ENCODE results near the gene UNC13A.
A peak's percentile ranks its signal among the peaks of the same experiment; 100 is the strongest.
"Not testable (repeated sequence)": the region's sequence is repeated elsewhere in the genome, so short reads cannot be mapped to it uniquely, and the experiment has no call there.

The UNC13A gene

GRCh38 chr19:17607936-17608335 is 80.2 kb downstream of the UNC13A start:
- no peaks in the 10 kb centered on the region for H3K36me3 ChIP-seq (replicated peaks)

GRCh38 chr19:17606590-17607185 is 81.5 kb downstream of the UNC13A start:
- in situ Hi-C loops (cut with MboI; ENCODE audit: low sequenced_read_pairs) = no loop called here
- peak overlapping the region; percentile 32 for H3K4me3 ChIP-seq
- peaks cover 7% of the 10 kb centered on the region for H3K4me1 ChIP-seq
- DNase-seq (ENCODE audit: low spot score in 2 of 2) = peak in 1 of 2 experiments; percentile 22
- H3K9me3 ChIP-seq = no peaks in the 10 kb centered on the region
- H3K27me3 ChIP-seq (ENCODE audit: low read depth) = peaks cover 5% of the 10 kb centered on the region; the same call in 1 of the 2 replicates
- H3K36me3 ChIP-seq (replicated peaks) = no peaks in the 10 kb centered on the region

More at GRCh38 chr19:17607936-17608335, 80.2 kb downstream of the UNC13A start:
- Histone ChIP-seq H3K9me3 (no peaks in the 10 kb centered on the region), H3K4me1 (peaks cover 7% of the 10 kb centered on the region), H3K27me3 (ENCODE audit: low read depth) (peaks cover 3% of the 10 kb centered on the region; the same call in 1 of the 2 replicates), H3K4me3 (no peak overlapping the region)
- in situ Hi-C loops (cut with MboI; ENCODE audit: low sequenced_read_pairs) = no loop called here
- DNase-seq (ENCODE audit: low spot score in 2 of 2) = no peak

GRCh38 chr19:17605761-17606589 is 82.2 kb downstream of the UNC13A start:
- no peaks in the 10 kb centered on the region for H3K36me3 ChIP-seq (replicated peaks)
- H3K27me3 ChIP-seq (ENCODE audit: low read depth) = peaks cover 5% of the 10 kb centered on the region; the same call in 1 of the 2 replicates
- peak; percentile 80 to 98 for DNase-seq (ENCODE audit: low spot score in 2 of 2)
- H3K9me3 ChIP-seq = no peaks in the 10 kb centered on the region
- peak overlapping the region; percentile 32 for H3K4me3 ChIP-seq
- peaks cover 7% of the 10 kb centered on the region for H3K4me1 ChIP-seq
- in situ Hi-C loops (cut with MboI; ENCODE audit: low sequenced_read_pairs) = no loop called here

GRCh38 chr19:17605117-17605516 is 83.0 kb downstream of the UNC13A start:
- Histone ChIP-seq H3K4me1 (peaks cover 7% of the 10 kb centered on the region), H3K9me3 (no peaks in the 10 kb centered on the region), H3K27me3 (ENCODE audit: low read depth) (peaks cover 5% of the 10 kb centered on the region; the same call in 1 of the 2 replicates), H3K4me3 (peak overlapping the region; percentile 32), H3K36me3 (replicated peaks) (no peaks in the 10 kb centered on the region)
- in situ Hi-C loops (cut with MboI; ENCODE audit: low sequenced_read_pairs) = no loop called here
- no peak for DNase-seq (ENCODE audit: low spot score in 2 of 2)

GRCh38 chr19:17604372-17605025 is 83.7 kb downstream of the UNC13A start:
- Histone ChIP-seq H3K4me1 (peaks cover 7% of the 10 kb centered on the region), H3K36me3 (replicated peaks) (no peaks in the 10 kb centered on the region), H3K9me3 (no peaks in the 10 kb centered on the region), H3K27me3 (ENCODE audit: low read depth) (peaks cover 5% of the 10 kb centered on the region; the same call in 1 of the 2 replicates), H3K4me3 (no peak overlapping the region)
- DNase-seq (ENCODE audit: low spot score in 2 of 2) = no peak
- in situ Hi-C loops (cut with MboI; ENCODE audit: low sequenced_read_pairs) = no loop called here

GRCh38 chr19:17602872-17603510 is 85.2 kb downstream of the UNC13A start:
- peaks cover 10% of the 10 kb centered on the region for H3K4me1 ChIP-seq
- in situ Hi-C loops (cut with MboI; ENCODE audit: low sequenced_read_pairs) = no loop called here
- H3K9me3 ChIP-seq = no peaks in the 10 kb centered on the region
- DNase-seq (ENCODE audit: low spot score in 2 of 2) = no peak
- H3K27me3 ChIP-seq (ENCODE audit: low read depth) = peaks cover 5% of the 10 kb centered on the region; the same call in 1 of the 2 replicates
- no peak overlapping the region for H3K4me3 ChIP-seq
- H3K36me3 ChIP-seq (replicated peaks) = no peaks in the 10 kb centered on the region

GRCh38 chr19:17602217-17602616 is 85.9 kb downstream of the UNC13A start:
- peaks cover 14% of the 10 kb centered on the region for H3K4me1 ChIP-seq
- no peak overlapping the region for H3K4me3 ChIP-seq
- no peaks in the 10 kb centered on the region for H3K9me3 ChIP-seq
- in situ Hi-C loops (cut with MboI; ENCODE audit: low sequenced_read_pairs) = no loop called here
- H3K36me3 ChIP-seq (replicated peaks) = no peaks in the 10 kb centered on the region
- H3K27me3 ChIP-seq (ENCODE audit: low read depth) = peaks cover 5% of the 10 kb centered on the region; the same call in 1 of the 2 replicates
- no peak for DNase-seq (ENCODE audit: low spot score in 2 of 2)

- in situ Hi-C loops (cut with MboI; ENCODE audit: low sequenced_read_pairs) = no loop called here
- no peaks in the 10 kb centered on the region for H3K36me3 ChIP-seq (replicated peaks)
- no peak overlapping the region for H3K4me3 ChIP-seq
- H3K4me1 ChIP-seq = peaks cover 14% of the 10 kb centered on the region
- DNase-seq (ENCODE audit: low spot score in 2 of 2) = no peak
- H3K27me3 ChIP-seq (ENCODE audit: low read depth) = peaks cover 5% of the 10 kb centered on the region; the same call in 1 of the 2 replicates
- no peaks in the 10 kb centered on the region for H3K9me3 ChIP-seq
Observed at GRCh38 chr19:17601683-17602082, 86.5 kb downstream of the UNC13A start.

GRCh38 chr19:17599780-17600179 is 88.4 kb downstream of the UNC13A start:
- DNase-seq (ENCODE audit: low spot score in 2 of 2) = no peak
- Histone ChIP-seq H3K4me3 (no peak overlapping the region), H3K4me1 (peaks cover 7% of the 10 kb centered on the region), H3K9me3 (no peaks in the 10 kb centered on the region), H3K36me3 (replicated peaks) (no peaks in the 10 kb centered on the region), H3K27me3 (ENCODE audit: low read depth) (peaks cover 5% of the 10 kb centered on the region; the same call in 1 of the 2 replicates)
- in situ Hi-C loops (cut with MboI; ENCODE audit: low sequenced_read_pairs) = no loop called here

- peaks cover 7% of the 10 kb centered on the region for H3K4me1 ChIP-seq
- H3K4me3 ChIP-seq = no peak overlapping the region
- DNase-seq (ENCODE audit: low spot score in 2 of 2) = no peak
- in situ Hi-C loops (cut with MboI; ENCODE audit: low sequenced_read_pairs) = no loop called here
- no peaks in the 10 kb centered on the region for H3K9me3 ChIP-seq
- H3K36me3 ChIP-seq (replicated peaks) = no peaks in the 10 kb centered on the region
- peaks cover 5% of the 10 kb centered on the region; the same call in 1 of the 2 replicates for H3K27me3 ChIP-seq (ENCODE audit: low read depth)
Observed at GRCh38 chr19:17598953-17599352, 89.2 kb downstream of the UNC13A start.

GRCh38 chr19:17598063-17598462 is 90.1 kb downstream of the UNC13A start:
- H3K4me3 ChIP-seq; H3K27me3 ChIP-seq (ENCODE audit: low read depth); H3K36me3 ChIP-seq (replicated peaks); H3K9me3 ChIP-seq; H3K4me1 ChIP-seq; in situ Hi-C loops (cut with MboI; ENCODE audit: low sequenced_read_pairs): not testable (repeated sequence)
- peak; percentile 51 to 72 for DNase-seq (ENCODE audit: low spot score in 2 of 2)

- H3K9me3 ChIP-seq, H3K4me3 ChIP-seq: not testable (repeated sequence)
Observed at GRCh38 chr19:17594296-17594695, 93.9 kb downstream of the UNC13A start.

GRCh38 chr19:17590866-17591265 is 97.3 kb downstream of the UNC13A start:
- in situ Hi-C loops (cut with MboI; ENCODE audit: low sequenced_read_pairs) = no loop called here
- Histone ChIP-seq H3K27me3 (ENCODE audit: low read depth) (no peaks in the 10 kb centered on the region), H3K4me3 (no peak overlapping the region), H3K4me1 (peaks cover 4% of the 10 kb centered on the region; the same call in 1 of the 2 replicates), H3K9me3 (no peaks in the 10 kb centered on the region), H3K36me3 (replicated peaks) (no peaks in the 10 kb centered on the region)
- DNase-seq (ENCODE audit: low spot score in 2 of 2) = no peak

More at GRCh38 chr19:17594296-17594695, 93.9 kb downstream of the UNC13A start:
- in situ Hi-C loops (cut with MboI; ENCODE audit: low sequenced_read_pairs); DNase-seq (ENCODE audit: low spot score in 2 of 2); H3K27me3 ChIP-seq (ENCODE audit: low read depth); H3K36me3 ChIP-seq (replicated peaks): not testable (repeated sequence)
- H3K4me1 ChIP-seq = peaks cover 11% of the 10 kb centered on the region
